Keratinocyte (primary cell): ENCODE data around the gene PRKAR1B.

Experiments used
- EZH2 ChIP-seq: IDR thresholded peaks from one replicate; pipeline ENCODE4 v1.6.1; 2012; ENCODE audit warnings: inconsistent platforms, mild to moderate bottlenecking, low read length, moderate library complexity
- TF ChIP-seq, protein P1 (sequence below), 3 experiments: IDR thresholded peaks in 1 of 3; conservative IDR thresholded peaks in 1 of 3; optimal IDR thresholded peaks in 1 of 3; 2 replicates in 2 of 3; 3 replicates in 1 of 3; pipeline versions ENCODE3 to v1.5.1; 2011; ENCODE audit warnings: low read length in 3 of 3, mild to moderate bottlenecking in 3 of 3, moderate library complexity in 2 of 3, control low read depth in 1 of 3, inconsistent platforms in 1 of 3; ENCODE audit not compliant: insufficient read depth in 2 of 3; ENCODE audit errors: extremely low read depth in 1 of 3

- TF ChIP-seq, protein P1, sequence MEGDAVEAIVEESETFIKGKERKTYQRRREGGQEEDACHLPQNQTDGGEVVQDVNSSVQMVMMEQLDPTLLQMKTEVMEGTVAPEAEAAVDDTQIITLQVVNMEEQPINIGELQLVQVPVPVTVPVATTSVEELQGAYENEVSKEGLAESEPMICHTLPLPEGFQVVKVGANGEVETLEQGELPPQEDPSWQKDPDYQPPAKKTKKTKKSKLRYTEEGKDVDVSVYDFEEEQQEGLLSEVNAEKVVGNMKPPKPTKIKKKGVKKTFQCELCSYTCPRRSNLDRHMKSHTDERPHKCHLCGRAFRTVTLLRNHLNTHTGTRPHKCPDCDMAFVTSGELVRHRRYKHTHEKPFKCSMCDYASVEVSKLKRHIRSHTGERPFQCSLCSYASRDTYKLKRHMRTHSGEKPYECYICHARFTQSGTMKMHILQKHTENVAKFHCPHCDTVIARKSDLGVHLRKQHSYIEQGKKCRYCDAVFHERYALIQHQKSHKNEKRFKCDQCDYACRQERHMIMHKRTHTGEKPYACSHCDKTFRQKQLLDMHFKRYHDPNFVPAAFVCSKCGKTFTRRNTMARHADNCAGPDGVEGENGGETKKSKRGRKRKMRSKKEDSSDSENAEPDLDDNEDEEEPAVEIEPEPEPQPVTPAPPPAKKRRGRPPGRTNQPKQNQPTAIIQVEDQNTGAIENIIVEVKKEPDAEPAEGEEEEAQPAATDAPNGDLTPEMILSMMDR (optimal IDR thresholded peaks at IDR 0.05 in 1 of 3, IDR thresholded peaks at IDR 0.05 in 1 of 3, conservative IDR thresholded peaks at IDR 0.05 in 1 of 3; ENCODE audit: extremely low read depth in 1 of 3, insufficient read depth in 2 of 3, low read length in 3 of 3) = no peak
- no peak for TF ChIP-seq EZH2
Observed at GRCh38 chr7:587767-588166, 139.3 kb downstream of the PRKAR1B start.
